ENCODE measurements around the gene ANKRD40.
A peak's percentile ranks its signal among the peaks of the same experiment; 100 is the strongest.
"Not testable (repeated sequence)": the region's sequence is repeated elsewhere in the genome, so short reads cannot be mapped to it uniquely, and the experiment has no call there.

The ANKRD40 gene

DNA sequence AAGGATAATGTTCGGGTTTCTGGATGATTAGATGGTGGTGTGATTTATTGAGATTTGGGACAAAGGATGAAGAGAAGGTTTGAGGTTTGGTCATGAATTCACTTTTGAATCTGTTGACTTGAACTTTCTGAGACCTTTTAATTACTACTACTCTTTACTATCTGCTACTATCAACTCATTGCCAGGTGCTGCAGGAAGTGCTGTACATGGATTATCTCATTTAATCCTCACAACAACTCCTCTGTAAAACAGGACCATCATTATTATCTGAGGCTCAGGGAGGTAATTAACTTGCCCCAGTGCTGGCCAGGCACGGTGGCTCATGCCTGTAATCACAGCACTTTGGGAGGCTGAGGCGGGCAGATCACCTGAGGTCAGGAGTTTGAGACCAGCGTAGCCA is 2.9 kb upstream of the ANKRD40 start:
- DNase-seq (ENCODE audit: low spot score) = no peak

DNA sequence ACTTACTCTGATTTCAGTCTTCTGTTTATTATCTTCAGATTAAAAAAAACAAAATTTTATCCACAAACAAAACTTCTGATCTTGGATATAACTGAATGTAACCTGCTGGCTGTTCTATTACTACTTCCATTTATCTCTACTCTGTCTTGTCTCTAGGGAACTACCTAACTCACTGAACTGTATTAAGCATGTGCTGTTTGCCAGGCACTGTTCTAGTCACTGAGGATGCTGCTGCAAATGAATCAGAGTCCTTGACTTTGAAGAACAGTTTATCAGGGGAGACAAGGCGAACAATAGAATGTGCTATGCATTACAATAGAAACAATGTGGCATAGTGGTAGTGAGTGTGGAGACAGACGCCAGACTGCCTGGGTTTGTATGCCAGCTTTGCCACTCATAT is 2.3 kb upstream of the ANKRD40 start:
- no peak for DNase-seq (ENCODE audit: low spot score)

DNA sequence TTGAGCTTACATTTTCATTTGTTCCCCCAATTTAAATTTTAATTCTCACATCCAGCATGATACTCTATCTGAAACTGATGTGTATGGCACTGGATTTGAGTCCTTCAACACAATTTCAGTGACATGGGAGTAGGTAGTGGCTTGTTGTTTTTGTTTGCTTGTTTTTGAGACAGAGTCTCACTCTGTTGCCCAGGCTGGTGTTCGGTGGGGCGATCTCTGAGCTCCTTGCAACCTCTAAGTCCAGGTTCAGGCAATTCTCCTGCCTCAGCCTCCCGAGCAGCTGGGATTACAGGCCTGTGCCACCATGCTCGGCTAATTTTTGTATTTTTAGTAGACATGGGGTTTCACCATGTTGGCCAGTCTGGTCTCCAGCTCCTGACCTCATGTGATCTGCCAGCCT is 1.3 kb upstream of the ANKRD40 start:
- DNase-seq (ENCODE audit: low spot score) = not testable (repeated sequence)

GRCh38 chr17:50708050-50709000 is 611 bp upstream of the ANKRD40 start:
- DNase-seq (ENCODE audit: low spot score) = no peak

DNA sequence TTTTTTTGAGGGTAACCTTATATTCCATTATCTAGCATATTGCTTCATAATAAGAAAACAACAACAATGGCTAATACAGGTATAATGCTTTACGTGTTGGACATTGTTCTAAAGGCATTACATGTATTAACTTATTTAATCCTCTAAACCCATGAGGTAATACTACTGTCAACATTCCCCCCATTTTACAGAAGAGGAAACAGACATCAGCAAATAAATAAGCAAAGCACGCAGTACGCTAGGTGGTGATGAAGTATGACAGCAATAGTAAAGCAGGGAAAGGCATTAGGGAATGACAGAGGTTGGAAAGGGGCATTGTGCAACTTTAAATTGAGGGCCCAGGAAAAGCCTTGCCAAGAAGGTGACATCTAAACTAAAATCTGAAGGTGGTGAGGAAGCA is 4.6 kb downstream of the ANKRD40 start:
- no peak for DNase-seq (ENCODE audit: low spot score)

GRCh38 chr17:50699410-50699809 is 8.3 kb downstream of the ANKRD40 start:
- DNase-seq (ENCODE audit: low spot score) = no peak

GRCh38 chr17:50697663-50698272 is 9.9 kb downstream of the ANKRD40 start:
- DNase-seq (ENCODE audit: low spot score) = no peak

GRCh38 chr17:50697062-50697461 is 10.7 kb downstream of the ANKRD40 start:
- DNase-seq (ENCODE audit: low spot score) = no peak

DNA sequence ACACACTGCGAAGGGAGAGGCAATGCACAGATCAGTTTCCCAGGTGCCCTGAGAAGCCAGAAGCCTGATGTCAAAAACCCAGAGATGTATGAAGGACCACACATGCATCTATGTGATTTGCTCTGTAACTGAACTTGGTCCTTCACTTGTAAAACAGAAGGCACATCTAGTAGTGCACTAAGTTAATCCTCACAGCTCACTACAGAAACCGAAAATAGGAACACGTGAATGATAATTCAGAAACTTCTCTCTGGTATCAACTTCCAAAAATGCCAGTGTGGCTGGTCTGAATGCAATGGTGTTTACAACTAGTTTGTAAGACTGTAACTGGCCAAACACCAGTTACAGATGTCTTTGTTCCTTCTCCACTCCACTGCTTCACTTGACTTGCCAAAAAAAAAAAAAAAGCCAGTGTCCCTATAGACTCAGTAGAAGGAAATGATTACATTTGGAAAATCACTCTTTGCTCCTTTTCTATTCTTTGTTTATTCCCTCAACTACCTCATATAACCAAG is 11.3 kb downstream of the ANKRD40 start:
- no peak for DNase-seq (ENCODE audit: low spot score)

- no peak for DNase-seq (ENCODE audit: low spot score)
These were observed 14.6 kb downstream of the ANKRD40 start for GRCh38 chr17:50693036-50693682.

GRCh38 chr17:50692448-50693035 is 15.2 kb downstream of the ANKRD40 start:
- no peak for DNase-seq (ENCODE audit: low spot score)

GRCh38 chr17:50691550-50692447 is 15.9 kb downstream of the ANKRD40 start:
- DNase-seq (ENCODE audit: low spot score) = no peak

GRCh38 chr17:50690887-50691549 is 16.7 kb downstream of the ANKRD40 start:
- DNase-seq (ENCODE audit: low spot score) = no peak

DNA sequence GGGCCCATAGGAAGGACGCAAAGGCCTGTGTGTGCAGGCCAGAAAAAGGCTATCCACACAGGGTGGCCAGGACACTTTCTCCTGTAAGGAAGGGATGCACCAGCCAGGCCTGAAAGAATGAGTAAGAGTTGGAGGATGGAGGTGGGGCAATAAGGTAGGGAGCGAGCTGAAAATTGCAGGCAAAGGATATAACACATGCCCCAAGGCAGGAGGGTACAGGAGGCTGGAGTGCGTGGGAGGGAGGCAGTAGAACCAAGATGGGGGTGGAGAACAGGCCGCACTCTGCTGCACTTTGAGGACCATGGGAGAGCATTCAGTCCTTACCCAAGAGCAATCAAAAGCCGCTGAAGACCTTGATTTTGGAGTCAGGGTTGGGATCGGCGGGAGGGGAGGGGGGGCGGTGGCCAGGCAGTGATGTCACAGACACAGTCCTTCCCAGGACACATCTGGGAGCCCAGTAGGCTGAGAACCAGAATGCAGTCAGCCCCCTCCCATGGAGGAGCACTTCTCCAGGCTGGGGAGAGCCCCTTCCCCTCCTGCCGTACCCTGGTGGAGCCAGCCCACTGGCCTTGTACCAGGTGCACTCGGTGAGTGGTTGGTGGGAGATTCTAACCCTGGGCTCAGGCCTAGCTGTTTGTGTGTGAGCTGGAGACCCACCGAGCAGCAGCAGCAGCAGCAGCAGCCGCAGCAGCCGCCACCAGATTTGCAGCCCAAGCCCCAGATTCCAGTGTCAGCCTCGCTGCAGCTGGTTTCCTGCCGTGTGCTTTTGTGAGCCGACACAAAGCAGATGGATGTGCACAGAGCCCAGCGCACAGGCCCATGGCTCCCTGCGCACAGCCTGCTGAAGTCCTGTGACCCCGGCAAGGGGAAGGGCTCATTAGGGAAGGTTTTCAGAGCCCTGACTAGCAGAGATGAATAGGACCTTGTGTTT is 17.5 kb downstream of the ANKRD40 start:
- no peak for DNase-seq (ENCODE audit: low spot score)

DNA sequence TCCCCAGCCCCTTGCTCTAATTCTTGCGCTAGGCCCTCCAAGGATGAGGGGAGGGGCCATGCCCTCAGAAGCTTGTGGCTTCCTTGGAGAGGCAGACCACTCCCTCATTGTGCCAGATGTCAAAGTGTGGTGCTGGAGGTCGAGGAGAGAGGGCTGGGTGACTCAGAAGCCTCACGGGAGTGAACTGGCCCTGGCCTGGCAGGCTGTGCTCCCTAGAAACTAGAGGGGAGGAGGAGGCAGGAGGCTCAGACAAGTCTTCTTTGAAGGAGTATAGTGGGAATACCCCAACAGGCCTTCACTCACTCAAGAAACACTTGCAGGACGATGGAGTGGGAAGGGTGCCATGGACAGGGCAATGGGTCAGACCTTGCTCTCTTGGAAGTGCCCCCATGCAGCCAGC is 18.5 kb downstream of the ANKRD40 start:
- DNase-seq (ENCODE audit: low spot score) = no peak

GRCh38 chr17:50688245-50688644 is 19.5 kb downstream of the ANKRD40 start:
- DNase-seq (ENCODE audit: low spot score) = no peak

DNA sequence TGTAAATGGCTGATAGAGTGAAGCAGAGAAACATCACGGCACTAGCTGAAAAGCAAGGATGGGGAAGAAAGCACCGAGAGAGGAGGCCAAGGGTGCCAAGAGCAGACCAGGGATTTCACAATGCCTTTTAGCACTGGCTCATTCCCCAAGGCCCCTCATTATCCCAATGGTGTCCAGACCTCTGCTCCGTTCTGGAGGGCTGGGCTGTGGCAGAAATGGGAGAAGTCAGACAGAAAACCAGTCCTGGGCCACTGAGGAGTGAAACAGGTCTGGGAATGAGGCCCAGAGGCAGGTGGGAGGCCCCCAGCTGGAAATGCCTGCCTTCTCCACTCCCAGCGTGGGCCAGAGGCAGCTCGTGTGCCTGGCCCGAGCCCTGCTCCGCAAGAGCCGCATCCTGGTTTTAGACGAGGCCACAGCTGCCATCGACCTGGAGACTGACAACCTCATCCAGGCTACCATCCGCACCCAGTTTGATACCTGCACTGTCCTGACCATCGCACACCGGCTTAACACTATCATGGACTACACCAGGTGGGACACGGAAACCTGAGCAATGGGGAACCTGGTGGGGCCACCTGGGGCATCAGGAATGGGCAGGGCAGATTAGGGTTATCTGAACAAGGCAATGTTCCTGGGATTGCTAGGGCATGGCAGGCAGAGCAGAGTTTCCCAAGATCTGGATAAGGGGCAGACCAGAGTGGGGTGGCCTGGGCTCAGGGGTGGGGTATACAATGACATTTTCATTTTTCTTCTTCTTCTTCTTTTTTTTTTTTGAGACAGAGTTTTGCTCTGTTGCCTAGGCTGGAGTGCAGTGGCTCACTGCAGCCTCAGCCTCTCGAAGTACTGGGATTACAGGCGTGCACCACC is 20.3 kb downstream of the ANKRD40 start:
- DNase-seq (ENCODE audit: low spot score) = no peak

- DNase-seq (ENCODE audit: low spot score) = peak; percentile 68
These were observed 21.1 kb downstream of the ANKRD40 start for GRCh38 chr17:50686494-50687199.
